HCT116 (cell line): ENCODE results near the gene ZNF304. TPM values are rescaled to one million over a fixed set of nuclear protein-coding genes. Genes with fewer than 3 reads are reported as not detected.

Source experiments
- ATAC-seq: fragments of 200-7000 bp; cut with Tn5 transposase; 2 replicates; pipeline ENCODE4 v1.9.1; 2020; ENCODE audit warnings: mild to moderate bottlenecking, moderate library complexity
- BruUV-seq: library from RNA; stranded (reverse); fragments of 400-500 nt; replicated peaks from 2 replicates; lab custom pipeline; 2021; lab: Mats Ljungman, UMichigan
- CTCF ChIA-PET: fragments of 300-600 bp; sonication (Branson Sonifier 250); formaldehyde crosslinking; loops from one replicate; lab custom pipeline; 2021; ENCODE audit warnings: antibody characterized with exemption; lab: Charles Lee
- POLR2A ChIA-PET: fragments of 300-600, 350-600 bp; sonication (Branson Sonifier 250); formaldehyde crosslinking; loops from one replicate; lab custom pipeline; 2021; ENCODE audit warnings: antibody characterized with exemption; lab: Charles Lee
- RAD21 ChIA-PET, 2 experiments: fragments of 300-600 bp; sonication (Branson Sonifier 250); formaldehyde crosslinking; loops; one replicate each; lab custom pipeline; 2023; ENCODE audit warnings: low total read pairs in 2 of 2; ENCODE audit not compliant: uncharacterized antibody in 2 of 2, unreplicated experiment in 2 of 2, low non-redundant PET in 1 of 2; lab: Charles Lee
- DNase-seq: peaks from one replicate; pipeline ENCODE4 v3.0.0-alpha.2; 2010; ENCODE audit warnings: low read depth, low spot score
- H2AFZ ChIP-seq: fragments of 200-600 bp; shearing (Covaris generic), sonication (generic); 2 replicates; pipeline ENCODE4 v1.6.1; 2017; ENCODE audit warnings: low read depth, mixed run types, mixed read lengths, antibody characterized with exemption, low read length; ENCODE audit not compliant: poor library complexity, severe bottlenecking
- H3K27ac ChIP-seq: 2 replicates; pipeline ENCODE4 v1.5.1; 2012; ENCODE audit warnings: low read depth, low read length
- H3K27me3 ChIP-seq: fragments of 200-600 bp; sonication (generic); 2 replicates; pipeline ENCODE4 v1.6.1; 2016; ENCODE audit warnings: mixed run types, low read length, mixed read lengths; ENCODE audit not compliant: insufficient read depth
- H3K36me3 ChIP-seq, 2 experiments: fragments of 200-500 bp in 1 of 2; fragments of 200-600 bp in 1 of 2; sonication (Bioruptor generic) in 1 of 2; sonication (generic) in 1 of 2; 2 replicates each; pipeline versions ENCODE4 v1.5.1 to v1.6.1; 2014 to 2016; ENCODE audit warnings: low read length in 2 of 2, inconsistent platforms in 1 of 2, mixed read lengths in 1 of 2, mixed run types in 1 of 2; ENCODE audit not compliant: insufficient read depth in 2 of 2, control insufficient read depth in 1 of 2
- H3K4me1 ChIP-seq, 2 experiments: fragments of 200-600 bp in 1 of 2; sonication (generic) in 1 of 2; 2 replicates each; pipeline versions ENCODE4 v1.5.1 to v1.6.1; 2012 to 2017; ENCODE audit warnings: low read length in 2 of 2, inconsistent platforms in 1 of 2, mild to moderate bottlenecking in 1 of 2, mixed read lengths in 1 of 2, mixed run types in 1 of 2, moderate library complexity in 1 of 2; ENCODE audit not compliant: insufficient read depth in 2 of 2, control insufficient read depth in 1 of 2
- H3K4me2 ChIP-seq: fragments of 200-600 bp; sonication (generic); 2 replicates; pipeline ENCODE4 v1.6.1; 2017; ENCODE audit warnings: mixed run types, low read length, mixed read lengths
- H3K4me3 ChIP-seq, 2 experiments: fragments of 200-600 bp in 1 of 2; sonication (generic) in 1 of 2; replicated peaks in 1 of 2; 2 replicates each; pipeline ENCODE4 v1.5.1; 2011 to 2016; ENCODE audit warnings: low read length in 2 of 2, control low read depth in 1 of 2, low read depth in 1 of 2, mild to moderate bottlenecking in 1 of 2, mixed read lengths in 1 of 2, mixed run types in 1 of 2
- H3K79me2 ChIP-seq: fragments of 200-600 bp; sonication (generic); 2 replicates; pipeline ENCODE4 v1.6.1; 2017; ENCODE audit warnings: mild to moderate bottlenecking, mixed run types, low read length, moderate library complexity, mixed read lengths; ENCODE audit not compliant: insufficient read depth
- H3K9ac ChIP-seq: fragments of 200-600 bp; sonication (generic); 2 replicates; pipeline ENCODE4 v1.6.1; 2016; ENCODE audit warnings: low read length, mixed read lengths
- H3K9me2 ChIP-seq: fragments of 200-600 bp; sonication (generic), shearing (Covaris generic); 2 replicates; pipeline ENCODE4 v1.6.1; 2017; ENCODE audit warnings: mixed run types, mild to moderate bottlenecking, moderate library complexity; ENCODE audit not compliant: insufficient read depth
- H3K9me3 ChIP-seq, 2 experiments: fragments of 200-500 bp in 1 of 2; fragments of 200-600 bp in 1 of 2; sonication (Bioruptor generic) in 1 of 2; sonication (generic) in 1 of 2; 2 replicates each; pipeline ENCODE4 v1.6.1; 2014 to 2017; ENCODE audit warnings: low read length in 2 of 2, mixed read lengths in 2 of 2, inconsistent platforms in 1 of 2, low read depth in 1 of 2, mild to moderate bottlenecking in 1 of 2, mixed run types in 1 of 2, moderate library complexity in 1 of 2; ENCODE audit not compliant: control insufficient read depth in 1 of 2, insufficient read depth in 1 of 2
- H4K20me1 ChIP-seq: fragments of 200-600 bp; sonication (generic), shearing (Covaris generic); 2 replicates; pipeline ENCODE4 v1.6.1; 2017; ENCODE audit warnings: mixed run types, mild to moderate bottlenecking, moderate library complexity; ENCODE audit not compliant: insufficient read depth
- CBX3 ChIP-seq: IDR thresholded peaks from 2 replicates; pipeline ENCODE4 v1.6.1; 2012; ENCODE audit warnings: low read depth
- CEBPB ChIP-seq: IDR thresholded peaks from 2 replicates; pipeline ENCODE4 v1.6.1; 2012; ENCODE audit warnings: low read depth
- CTCF ChIP-seq, 3 experiments: fragments of 200-600 bp in 1 of 3; sonication (generic) in 1 of 3; IDR thresholded peaks in 2 of 3; conservative IDR thresholded peaks in 1 of 3; 2 replicates each; pipeline ENCODE4 v1.5.1; 2012 to 2017; ENCODE audit warnings: low read depth in 2 of 3, low read length in 2 of 3, antibody characterized with exemption in 1 of 3, borderline replicate concordance in 1 of 3, control low read depth in 1 of 3, mild to moderate bottlenecking in 1 of 3, mixed read lengths in 1 of 3, mixed run types in 1 of 3, moderate library complexity in 1 of 3; ENCODE audit not compliant: insufficient read depth in 1 of 3
- ELF1 ChIP-seq: IDR thresholded peaks from 2 replicates; pipeline ENCODE4 v1.6.1; 2012; ENCODE audit warnings: low read depth, borderline replicate concordance
- EZH2 ChIP-seq: fragments of 200-600 bp; sonication (generic); IDR thresholded peaks from 2 replicates; pipeline ENCODE4 v1.6.1; 2017; ENCODE audit warnings: antibody characterized with exemption, mixed run types
- EZH2phosphoT487 ChIP-seq: fragments of 200-600 bp; IDR thresholded peaks from 2 replicates; pipeline ENCODE4 v1.6.1; 2018; ENCODE audit warnings: antibody characterized with exemption, borderline replicate concordance
- FOSL1 ChIP-seq: IDR thresholded peaks from 2 replicates; pipeline ENCODE4 v1.6.1; 2012; ENCODE audit warnings: low read depth
- JUND ChIP-seq: IDR thresholded peaks from 2 replicates; pipeline ENCODE4 v1.6.1; 2012
- POLR2A ChIP-seq: IDR thresholded peaks from 2 replicates; pipeline ENCODE4 v1.7.0; 2011; ENCODE audit warnings: borderline replicate concordance; ENCODE audit not compliant: insufficient read depth, insufficient read length; ENCODE audit errors: extremely low read depth
- POLR2AphosphoS5 ChIP-seq: IDR thresholded peaks from 2 replicates; pipeline ENCODE4 v1.6.1; 2011; ENCODE audit warnings: mild to moderate bottlenecking, low read depth, low read length, moderate library complexity
- RAD21 ChIP-seq: IDR thresholded peaks from 2 replicates; pipeline ENCODE4 v1.6.1; 2012; ENCODE audit warnings: low read depth, mild to moderate bottlenecking
- REST ChIP-seq: IDR thresholded peaks from 2 replicates; pipeline ENCODE4 v1.6.1; 2012; ENCODE audit warnings: low read depth
- SIN3A ChIP-seq: IDR thresholded peaks from 2 replicates; pipeline ENCODE4 v1.6.1; 2012; ENCODE audit warnings: low read depth
- SP1 ChIP-seq: IDR thresholded peaks from 2 replicates; pipeline ENCODE4 v1.6.1; 2012; ENCODE audit warnings: low read depth
- SRF ChIP-seq: IDR thresholded peaks from 2 replicates; pipeline ENCODE4 v1.6.1; 2012; ENCODE audit warnings: low read depth
- TCF7L2 ChIP-seq: IDR thresholded peaks from 2 replicates; pipeline ENCODE4 v1.7.0; 2011; ENCODE audit warnings: borderline replicate concordance, inconsistent platforms; ENCODE audit not compliant: insufficient read depth, insufficient read length; ENCODE audit errors: extremely low read depth
- YY1 ChIP-seq: IDR thresholded peaks from 2 replicates; pipeline ENCODE4 v1.6.1; 2011; ENCODE audit warnings: low read length, low read depth, moderate library complexity, mild to moderate bottlenecking; ENCODE audit not compliant: insufficient replicate concordance; ENCODE audit errors: extremely low read depth
- ZBTB33 ChIP-seq: IDR thresholded peaks from 2 replicates; pipeline ENCODE4 v1.6.1; 2011; ENCODE audit warnings: mild to moderate bottlenecking, low read length, moderate library complexity; ENCODE audit not compliant: insufficient replicate concordance; ENCODE audit errors: extremely low read depth
- ZNF274 ChIP-seq: fragments of 200-500 bp; sonication (Bioruptor generic); IDR thresholded peaks from 2 replicates; pipeline ENCODE4 v1.6.1; 2014; ENCODE audit warnings: mild to moderate bottlenecking, low read depth, low read length, inconsistent platforms
- intact Hi-C: fragments of 100-400 bp; cut with micrococcal nuclease; formaldehyde crosslinking; loops from 2 replicates; pipeline ENCODE4 v1.10.0; 2022
- total RNA-seq: library from RNA; stranded (reverse); gene quantifications from one replicate; pipeline ENCODE4 v1.2.1, GENCODE V29; 2021; ENCODE audit not compliant: unreplicated experiment

ZNF304 gene
- total RNA-seq, 1 experiment from 2014 or later = 6.3 TPM

- CTCF ChIA-PET = no interaction called here
- intact Hi-C loops = no loop called here
Measured at GRCh38 chr19:57348136-57348535, 2.9 kb upstream of the ZNF304 start.

More at GRCh38 chr19:57348136-57348535, 2.9 kb upstream of the ZNF304 start:
- no peak overlapping the region for H2AFZ ChIP-seq
- no peaks in the 10 kb centered on the region for H4K20me1 ChIP-seq
- ATAC-seq (no peak), DNase-seq (no peak)
- H3K4me3 ChIP-seq = no peak overlapping the region
- H3K4me1 ChIP-seq = peaks cover 5 to 16% of the 10 kb centered on the region in 2 experiments; a peak in 3 of 4 replicates
- no peak for TF ChIP-seq FOSL1
- no peak for TF ChIP-seq ZBTB33
- no peak for TF ChIP-seq SP1
- TF ChIP-seq REST = no peak
- no peak for TF ChIP-seq CBX3
- no peak for TF ChIP-seq RAD21
- TF ChIP-seq SIN3A = no peak
- no peak for TF ChIP-seq JUND
- TF ChIP-seq EZH2phosphoT487 = no peak
- no peak for TF ChIP-seq CTCF (IDR thresholded peaks at IDR 0.05 in 2 of 3, conservative IDR thresholded peaks at IDR 0.05 in 1 of 3; ENCODE audit: borderline replicate concordance in 1 of 3, insufficient read depth in 1 of 3, low read depth in 2 of 3, low read length in 2 of 3)
- no peak for TF ChIP-seq EZH2
- TF ChIP-seq POLR2AphosphoS5 = no peak
- no peak for TF ChIP-seq SRF
- TF ChIP-seq YY1 = no peak
- TF ChIP-seq ELF1 = no peak
- no peak for TF ChIP-seq POLR2A
- TF ChIP-seq CEBPB = no peak
- no peak for TF ChIP-seq TCF7L2
- no peak for TF ChIP-seq ZNF274
- H3K36me3 ChIP-seq = no peaks in the 10 kb centered on the region
- BruUV-seq = no TSS peak
- no peak overlapping the region for H3K9ac ChIP-seq
- H3K79me2 ChIP-seq = peaks cover 19% of the 10 kb centered on the region
- RAD21 ChIA-PET = no interaction called here
- POLR2A ChIA-PET = interaction anchor here (0.9 kb wide), 1 partner anchor 15 kb away, joined by 3 read pairs; the partner anchor contains the start of genes TRAPPC2B and ZNF547
- no peak overlapping the region for H3K4me2 ChIP-seq
- no peak overlapping the region for H3K27ac ChIP-seq
- H3K9me2 ChIP-seq = no peaks in the 10 kb centered on the region
- H3K9me3 ChIP-seq = no peaks in the 10 kb centered on the region
- no peaks in the 10 kb centered on the region for H3K27me3 ChIP-seq
